ENCODE data around the gene ZFYVE16.
"Not testable (repeated sequence)": the region's sequence is repeated elsewhere in the genome, so short reads cannot be mapped to it uniquely, and the experiment has no call there.

Gene ZFYVE16

DNA sequence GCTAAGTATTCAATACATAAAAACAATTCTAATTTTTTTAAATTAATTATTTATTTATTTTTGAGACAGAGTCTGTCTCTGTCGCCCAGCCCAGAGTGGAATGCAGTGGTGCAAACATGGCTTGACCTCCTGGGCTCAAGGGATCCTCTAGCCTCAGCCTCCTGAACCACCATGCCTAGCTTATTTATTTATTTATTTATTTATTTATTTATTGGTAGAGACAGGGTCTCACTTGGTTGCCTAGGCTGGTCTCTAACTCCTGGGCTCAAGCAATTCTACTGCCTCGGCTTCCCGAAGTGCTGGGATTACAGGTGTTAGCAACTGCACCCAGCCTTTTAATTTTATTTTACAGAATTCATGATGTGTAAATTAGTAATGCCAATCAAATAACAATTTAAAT is 33.7 kb upstream of the ZFYVE16 start:
- H3K4me3 ChIP-seq (ENCODE audit: low read depth, low read length): no peak overlapping the region
- TF ChIP-seq, protein P1, sequence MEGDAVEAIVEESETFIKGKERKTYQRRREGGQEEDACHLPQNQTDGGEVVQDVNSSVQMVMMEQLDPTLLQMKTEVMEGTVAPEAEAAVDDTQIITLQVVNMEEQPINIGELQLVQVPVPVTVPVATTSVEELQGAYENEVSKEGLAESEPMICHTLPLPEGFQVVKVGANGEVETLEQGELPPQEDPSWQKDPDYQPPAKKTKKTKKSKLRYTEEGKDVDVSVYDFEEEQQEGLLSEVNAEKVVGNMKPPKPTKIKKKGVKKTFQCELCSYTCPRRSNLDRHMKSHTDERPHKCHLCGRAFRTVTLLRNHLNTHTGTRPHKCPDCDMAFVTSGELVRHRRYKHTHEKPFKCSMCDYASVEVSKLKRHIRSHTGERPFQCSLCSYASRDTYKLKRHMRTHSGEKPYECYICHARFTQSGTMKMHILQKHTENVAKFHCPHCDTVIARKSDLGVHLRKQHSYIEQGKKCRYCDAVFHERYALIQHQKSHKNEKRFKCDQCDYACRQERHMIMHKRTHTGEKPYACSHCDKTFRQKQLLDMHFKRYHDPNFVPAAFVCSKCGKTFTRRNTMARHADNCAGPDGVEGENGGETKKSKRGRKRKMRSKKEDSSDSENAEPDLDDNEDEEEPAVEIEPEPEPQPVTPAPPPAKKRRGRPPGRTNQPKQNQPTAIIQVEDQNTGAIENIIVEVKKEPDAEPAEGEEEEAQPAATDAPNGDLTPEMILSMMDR (IDR thresholded peaks at IDR 0.05; ENCODE audit: low read depth, low read length): no peak

GRCh38 chr5:80376557-80376956 is 31.3 kb upstream of the ZFYVE16 start:
- no peak overlapping the region for H3K4me3 ChIP-seq (ENCODE audit: low read depth, low read length)
- TF ChIP-seq, protein P1 (IDR thresholded peaks at IDR 0.05; ENCODE audit: low read depth, low read length): no peak

GRCh38 chr5:80382488-80382887 is 25.4 kb upstream of the ZFYVE16 start:
- TF ChIP-seq, protein P1 (IDR thresholded peaks at IDR 0.05; ENCODE audit: low read depth, low read length): no peak
- no peak overlapping the region for H3K4me3 ChIP-seq (ENCODE audit: low read depth, low read length)

DNA sequence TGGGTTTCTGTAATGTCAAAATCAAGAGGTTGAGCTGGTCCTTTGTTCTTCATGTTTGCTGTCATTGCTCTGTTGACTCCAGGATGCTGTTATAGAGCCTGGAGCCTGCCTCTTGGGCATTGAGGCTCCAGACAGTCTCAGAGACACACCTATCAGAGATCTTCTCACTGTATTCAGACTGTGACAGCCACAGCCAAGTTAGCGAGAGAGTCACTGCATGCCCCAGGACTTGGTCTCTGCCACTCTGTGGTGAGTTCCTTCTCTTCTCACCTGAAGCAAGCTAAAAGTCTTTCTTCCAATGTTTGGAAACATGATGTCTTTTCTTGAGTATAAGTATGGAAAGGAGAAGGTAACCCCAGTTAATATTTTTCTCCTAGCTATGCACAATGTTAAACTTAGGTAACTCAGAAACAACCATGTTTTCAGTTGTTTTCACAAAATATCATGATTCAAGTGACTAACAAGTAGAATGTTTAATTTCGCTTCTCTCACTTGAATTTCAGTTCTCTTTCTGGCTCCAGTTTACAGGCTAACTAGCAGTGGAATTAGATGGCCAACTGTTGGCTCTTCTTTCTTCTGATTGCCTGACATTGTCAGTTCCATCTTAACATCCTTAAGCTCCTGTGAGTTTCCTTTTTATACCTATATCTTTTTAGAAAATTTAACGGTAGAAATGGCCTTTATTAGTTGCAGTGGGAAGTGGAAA is 20.6 kb upstream of the ZFYVE16 start:
- TF ChIP-seq, protein P1 (IDR thresholded peaks at IDR 0.05; ENCODE audit: low read depth, low read length): no peak
- no peak overlapping the region for H3K4me3 ChIP-seq (ENCODE audit: low read depth, low read length)

DNA sequence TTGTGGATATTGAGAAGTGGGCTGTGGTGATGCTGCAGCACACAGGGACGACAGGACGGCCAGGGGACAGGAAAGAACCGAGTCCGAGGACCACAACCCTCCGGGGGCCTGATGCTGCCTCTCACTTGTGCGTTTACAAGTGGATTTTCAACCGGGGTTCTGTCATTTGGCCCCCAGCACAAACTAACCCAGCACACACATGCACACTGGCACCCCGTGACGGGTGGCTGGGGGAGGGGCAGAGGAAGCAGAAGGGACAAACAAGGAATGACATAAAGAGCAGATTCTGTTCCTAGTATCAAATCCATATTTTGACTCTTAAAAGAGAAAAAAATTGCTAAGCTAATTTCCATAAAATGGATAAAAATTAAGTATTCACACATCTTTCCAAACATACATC is 18.3 kb upstream of the ZFYVE16 start:
- no peak overlapping the region for H3K4me3 ChIP-seq (ENCODE audit: low read depth, low read length)
- TF ChIP-seq, protein P1 (IDR thresholded peaks at IDR 0.05; ENCODE audit: low read depth, low read length): no peak

GRCh38 chr5:80390413-80390812 is 17.5 kb upstream of the ZFYVE16 start:
- H3K4me3 ChIP-seq (ENCODE audit: low read depth, low read length): not testable (repeated sequence)

DNA sequence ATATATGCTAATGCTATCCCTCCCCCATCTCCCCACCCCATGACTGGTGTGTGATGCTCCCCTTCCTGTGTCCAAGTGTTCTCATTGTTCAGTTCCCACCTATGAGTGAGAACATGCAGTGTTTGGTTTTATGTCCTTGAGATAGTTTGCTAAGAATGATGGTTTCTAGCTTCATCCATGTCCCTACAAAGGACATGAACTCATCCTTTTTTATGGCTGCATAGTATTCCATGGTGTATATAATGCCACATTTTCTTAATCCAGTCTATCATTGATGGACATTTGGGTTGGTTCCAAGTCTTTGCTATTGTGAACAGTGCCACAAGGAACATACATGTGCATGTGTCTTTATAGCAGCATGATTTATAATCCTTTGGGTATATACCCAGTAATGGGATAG is 16.6 kb upstream of the ZFYVE16 start:
- H3K4me3 ChIP-seq (ENCODE audit: low read depth, low read length): not testable (repeated sequence)

DNA sequence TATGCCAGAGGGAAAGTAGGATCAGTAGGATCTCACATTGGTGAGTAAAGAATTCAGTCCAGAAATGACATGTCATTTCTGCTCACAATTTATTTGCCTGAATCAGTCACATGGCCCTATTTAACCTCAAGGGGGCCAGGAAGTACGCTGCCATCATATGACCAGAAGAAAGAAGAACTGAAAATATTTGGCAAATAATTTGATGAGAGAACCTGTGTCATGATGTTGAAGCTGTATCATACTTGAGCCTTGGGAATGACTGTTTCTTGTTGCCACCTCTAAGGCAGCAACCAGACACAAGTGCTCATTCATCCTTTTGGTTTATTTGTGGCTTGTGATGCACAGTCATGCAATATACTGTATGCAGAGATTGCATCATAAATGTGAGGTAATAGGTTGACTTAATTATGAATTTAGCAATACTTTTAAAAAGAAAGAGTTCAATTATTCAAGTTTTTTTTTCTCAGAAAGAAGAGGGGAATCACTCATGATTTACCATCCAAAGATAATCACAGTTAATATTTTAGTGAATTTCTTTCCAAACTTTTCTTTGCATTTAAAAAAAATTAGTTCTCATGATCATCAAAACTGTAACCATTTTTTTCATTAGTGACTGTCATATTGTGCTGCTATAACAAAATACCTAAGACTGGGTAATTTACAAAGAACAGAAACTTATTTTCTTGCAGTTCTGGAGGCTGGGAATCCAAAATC is 8.2 kb upstream of the ZFYVE16 start:
- TF ChIP-seq, protein P1 (IDR thresholded peaks at IDR 0.05; ENCODE audit: low read depth, low read length): no peak

GRCh38 chr5:80400368-80400767 is 7.5 kb upstream of the ZFYVE16 start:
- H3K4me3 ChIP-seq (ENCODE audit: low read depth, low read length): not testable (repeated sequence)

More for the DNA sequence above, 8.2 kb upstream of the ZFYVE16 start:
- H3K4me3 ChIP-seq (ENCODE audit: low read depth, low read length): no peak overlapping the region
